CMK (cell line): ENCODE data around the gene FUT7.

Experiments
- DNase-seq: peaks from one replicate; pipeline ENCODE4 v3.0.0-alpha.2; 2010; ENCODE audit warnings: low read depth

Gene FUT7

DNA sequence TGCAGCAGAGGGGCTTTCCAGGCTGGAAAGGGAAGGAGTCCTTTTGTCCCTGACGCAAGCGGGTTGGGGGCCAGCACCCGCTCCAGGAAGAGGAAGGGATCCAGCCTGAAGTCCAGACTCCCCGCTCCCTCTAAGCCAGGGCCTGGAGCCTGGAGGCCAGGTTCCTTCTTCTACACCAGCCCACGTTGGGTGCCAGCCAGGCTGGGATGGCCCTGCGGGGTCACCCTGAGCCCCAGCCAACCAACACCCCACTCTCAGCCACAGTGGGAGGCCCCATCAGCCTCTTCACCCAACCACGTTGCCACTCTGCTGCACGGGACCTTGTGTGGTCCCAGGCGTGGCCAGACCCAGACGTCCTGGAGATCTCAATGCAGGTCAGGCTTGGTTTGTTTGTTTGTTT, 970 bp upstream of the FUT7 start:
- no peak for DNase-seq

- DNase-seq = no peak
These were observed 1.1 kb downstream of the FUT7 start for GRCh38 chr9:137030538-137031527.

DNA sequence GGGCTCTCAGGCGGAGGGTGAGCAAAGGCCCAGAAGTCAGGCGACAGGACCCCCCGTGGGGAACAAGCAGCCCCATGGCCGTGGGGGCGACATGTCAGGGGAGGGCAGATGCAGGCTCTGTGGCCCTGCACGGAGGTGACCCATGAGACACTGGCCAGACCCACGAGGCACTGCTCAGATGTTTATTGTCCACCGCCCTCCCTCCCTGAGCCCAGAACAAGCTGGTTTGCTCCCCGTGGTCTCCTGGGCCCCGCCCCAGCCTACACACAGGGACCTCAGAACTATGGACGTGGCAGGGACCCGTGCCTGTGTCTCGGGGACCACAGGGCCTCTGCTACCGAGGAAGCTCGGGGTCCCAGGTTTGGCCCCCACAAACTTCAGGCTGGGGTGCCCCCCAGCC, 1.9 kb downstream of the FUT7 start:
- no peak for DNase-seq

DNA sequence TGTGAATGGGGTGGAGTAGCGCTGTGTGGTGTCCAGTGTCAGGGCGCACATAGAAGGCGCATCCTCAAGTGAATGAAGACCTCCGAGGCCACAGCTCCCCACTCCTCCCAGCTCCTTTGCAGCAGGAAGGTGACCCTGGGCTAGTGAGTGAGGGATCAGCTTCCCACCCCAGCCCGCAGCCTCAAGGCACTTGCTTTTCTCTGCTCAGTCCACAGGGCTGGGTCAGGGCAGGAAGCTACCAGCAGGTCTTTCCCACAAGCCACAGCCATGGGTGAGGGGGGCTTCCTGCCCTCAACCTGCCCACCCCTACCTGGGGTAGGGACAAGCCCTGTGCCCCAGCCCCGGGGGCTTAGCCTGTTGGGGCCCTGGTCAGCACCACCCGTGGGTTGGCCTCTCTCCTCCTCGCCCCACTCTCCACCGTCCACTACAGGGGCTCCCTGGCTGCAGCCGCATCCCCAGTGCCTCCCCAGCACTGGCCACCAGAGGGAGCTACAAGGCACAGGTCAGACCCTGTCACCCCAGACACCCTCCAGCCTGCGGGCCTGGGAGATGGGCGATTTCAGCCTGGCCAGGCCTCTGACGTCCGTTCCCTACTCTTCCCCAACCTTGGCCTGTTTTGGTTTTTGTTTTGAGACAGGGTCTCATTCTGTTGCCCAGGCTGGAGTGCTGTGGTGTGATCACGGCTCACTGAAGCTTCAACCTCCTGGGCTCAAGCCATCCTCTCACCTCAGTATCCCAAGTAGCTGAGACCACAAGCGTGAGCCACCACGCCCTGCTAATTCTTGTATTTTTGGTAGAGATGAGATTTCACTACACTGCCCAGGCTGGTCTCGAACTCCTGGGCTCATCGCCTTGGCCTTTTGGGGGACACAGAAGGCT, 2.6 kb downstream of the FUT7 start:
- no peak for DNase-seq

GRCh38 chr9:137028263-137029057, 3.4 kb downstream of the FUT7 start:
- no peak for DNase-seq

DNA sequence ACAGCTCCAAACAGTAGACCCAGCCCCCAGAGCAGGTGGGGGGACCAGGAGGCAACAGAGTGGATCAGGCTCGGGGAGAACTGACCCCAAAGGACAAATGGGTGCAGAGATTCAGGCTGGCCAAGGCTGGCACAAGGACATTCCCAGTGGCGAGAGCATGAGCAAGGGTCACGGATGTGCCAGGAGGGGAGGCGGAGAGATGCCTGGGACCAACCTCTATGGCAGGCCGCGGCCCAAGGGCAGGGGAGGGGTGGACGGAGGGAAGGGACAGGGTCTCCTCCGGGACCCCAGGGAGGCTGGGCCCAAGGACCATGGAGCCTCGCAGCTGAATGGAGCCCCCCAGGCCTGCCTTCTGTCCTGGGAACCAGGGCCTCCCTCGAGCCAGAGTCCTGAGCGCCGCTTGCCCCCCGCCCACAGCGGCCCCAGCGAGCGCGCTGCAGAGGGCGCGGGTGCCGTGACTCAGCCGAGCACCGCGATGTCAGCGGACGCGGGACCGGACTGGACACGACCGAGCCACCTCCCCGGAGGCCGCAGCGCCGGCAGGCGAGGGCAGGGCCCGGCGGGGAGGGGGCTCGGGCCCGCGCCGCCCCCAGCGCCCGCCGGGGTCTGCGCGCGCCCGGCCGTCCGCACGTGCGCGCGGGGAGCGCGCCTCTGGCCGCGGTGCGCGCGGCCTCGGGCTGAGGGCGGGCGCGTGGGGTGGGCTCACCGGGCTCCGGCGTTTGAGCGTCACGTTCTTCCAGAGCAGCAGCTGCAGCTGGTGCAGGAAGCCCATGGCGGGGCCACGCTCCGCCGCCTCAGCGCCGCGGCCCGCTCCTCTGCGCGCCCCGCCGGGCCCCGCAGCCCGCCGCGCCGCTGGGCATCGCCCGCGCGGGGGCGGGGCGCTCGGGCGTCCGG, 4.3 kb downstream of the FUT7 start, which contains the start of gene ABCA2:
ABCA2 (minus strand) TSS at position 869 of the 894 bp plus-strand sequence; CDS start at position 772, 97 bp downstream.
- no peak for DNase-seq

DNA sequence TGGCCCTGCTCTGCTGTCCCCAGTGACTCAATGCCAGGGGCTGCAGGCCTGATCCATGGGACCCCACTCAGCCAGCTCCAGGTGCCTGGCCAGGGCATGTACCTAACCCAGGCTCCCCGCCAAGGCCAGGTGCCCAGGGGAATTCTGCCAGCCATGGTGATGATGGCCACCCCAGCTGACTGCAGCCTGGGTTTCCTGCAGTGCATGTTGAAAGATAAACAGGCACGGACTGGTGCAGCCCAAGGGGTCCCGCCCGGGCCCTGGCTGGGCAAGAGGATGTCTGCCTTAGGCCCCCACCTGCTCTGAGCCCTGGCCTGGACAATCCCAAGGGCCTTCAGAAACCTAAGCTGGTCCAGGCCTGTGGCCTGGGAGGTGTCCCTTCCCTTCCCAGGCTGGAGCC, 5.1 kb downstream of the FUT7 start:
- DNase-seq = no peak

DNA sequence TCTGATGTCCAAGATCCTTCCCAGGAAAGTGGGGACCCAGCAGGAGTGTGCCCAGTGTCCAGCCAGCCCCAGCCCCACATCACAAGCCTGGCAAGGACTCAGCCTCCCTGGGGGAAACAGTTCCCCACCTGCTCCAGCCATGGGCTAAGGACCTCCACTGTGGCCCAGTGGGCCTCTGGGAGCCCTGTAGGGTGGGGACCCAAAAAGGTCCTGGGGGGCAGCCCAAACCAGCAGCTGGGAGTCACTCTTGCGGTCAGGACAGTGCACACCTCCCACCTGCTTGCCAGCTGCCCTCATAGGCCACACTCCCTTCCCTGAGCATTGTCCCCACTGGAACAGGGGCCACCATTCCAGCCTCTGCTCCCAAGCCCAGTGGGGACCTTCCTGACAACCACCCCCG, 5.5 kb downstream of the FUT7 start:
- no peak for DNase-seq

DNA sequence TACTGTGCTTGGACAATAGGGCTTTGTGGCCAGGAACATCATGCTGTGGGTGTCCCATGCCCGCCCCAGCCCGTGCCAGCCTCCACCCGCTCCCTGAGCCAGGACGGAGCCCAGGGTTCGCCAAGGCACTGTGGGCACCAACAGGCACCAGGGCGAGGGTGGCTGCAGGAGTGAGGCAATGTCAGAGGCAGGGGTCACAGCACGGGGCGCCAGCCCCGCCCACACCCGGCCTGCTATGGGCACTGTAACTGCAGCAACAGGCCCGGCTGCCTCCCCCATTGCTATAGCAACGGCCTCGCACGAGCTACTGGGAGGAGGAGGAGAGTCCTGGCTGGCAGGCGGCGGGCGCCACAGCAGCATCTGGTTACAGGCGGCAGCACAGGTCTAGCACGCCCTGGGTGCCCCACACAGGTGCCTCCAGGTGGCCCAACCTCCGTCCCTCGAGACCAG, 6.3 kb downstream of the FUT7 start:
- no peak for DNase-seq

DNA sequence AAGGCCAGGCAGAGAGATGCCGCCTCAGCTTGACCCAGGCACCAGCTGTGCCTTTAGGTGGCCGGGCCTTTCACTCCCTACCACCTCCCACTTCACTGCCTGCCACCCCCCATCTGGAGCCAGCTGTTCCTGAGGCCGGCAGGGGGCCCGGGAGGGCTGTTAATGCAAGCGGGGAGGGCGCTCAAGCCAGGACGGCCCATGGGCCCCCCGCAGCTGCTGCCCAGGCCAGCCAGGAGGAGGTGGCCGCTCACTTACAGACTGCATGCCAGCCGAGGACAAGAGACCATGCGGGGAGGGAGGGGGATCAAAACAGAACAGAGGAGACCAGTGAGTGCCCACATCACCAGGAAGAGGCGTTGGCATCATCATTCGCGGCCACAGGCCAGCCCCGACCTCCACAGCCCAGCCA, 8.3 kb downstream of the FUT7 start:
- DNase-seq = no peak

- DNase-seq = no peak
These were observed 8.7 kb downstream of the FUT7 start for GRCh38 chr9:137023157-137023556.

- DNase-seq = no peak
These were observed 9.3 kb downstream of the FUT7 start for GRCh38 chr9:137022662-137023008.

DNA sequence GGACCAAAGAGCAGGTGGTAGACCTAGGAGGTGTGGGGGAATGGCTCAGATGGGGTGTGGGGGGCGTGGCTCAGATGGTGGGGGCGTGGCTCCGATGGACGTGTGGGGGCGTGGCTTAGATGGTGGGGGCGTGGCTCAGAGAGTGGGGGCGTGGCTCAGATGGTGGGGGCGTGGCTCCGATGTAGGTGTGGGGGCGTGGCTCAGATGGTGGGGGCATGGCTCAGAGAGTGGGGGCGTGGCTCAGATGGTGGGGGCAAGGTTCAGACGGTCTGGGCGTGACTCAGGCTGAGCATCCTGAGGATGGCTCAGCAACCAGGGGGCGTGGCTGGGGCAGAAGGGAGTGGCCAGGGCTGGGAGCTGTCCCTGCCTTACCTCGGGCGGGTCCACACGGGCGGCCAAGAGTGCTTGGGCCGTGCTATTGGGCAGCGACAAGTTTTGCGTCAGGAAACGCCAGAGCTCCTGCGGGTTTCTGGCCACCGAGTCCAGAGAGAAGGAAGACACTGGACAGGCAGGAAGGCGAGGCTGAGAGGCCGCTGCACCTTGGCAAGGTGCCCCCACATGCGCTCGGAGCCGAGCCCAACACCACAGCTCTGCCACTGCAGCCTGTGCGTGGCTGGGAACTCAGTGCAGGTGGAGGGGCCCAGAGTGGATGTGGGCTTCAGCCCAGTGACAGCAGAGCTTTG, 9.8 kb downstream of the FUT7 start:
- peak; percentile 80 for DNase-seq

GRCh38 chr9:137021568-137021978, 10.3 kb downstream of the FUT7 start:
- DNase-seq = no peak

DNA sequence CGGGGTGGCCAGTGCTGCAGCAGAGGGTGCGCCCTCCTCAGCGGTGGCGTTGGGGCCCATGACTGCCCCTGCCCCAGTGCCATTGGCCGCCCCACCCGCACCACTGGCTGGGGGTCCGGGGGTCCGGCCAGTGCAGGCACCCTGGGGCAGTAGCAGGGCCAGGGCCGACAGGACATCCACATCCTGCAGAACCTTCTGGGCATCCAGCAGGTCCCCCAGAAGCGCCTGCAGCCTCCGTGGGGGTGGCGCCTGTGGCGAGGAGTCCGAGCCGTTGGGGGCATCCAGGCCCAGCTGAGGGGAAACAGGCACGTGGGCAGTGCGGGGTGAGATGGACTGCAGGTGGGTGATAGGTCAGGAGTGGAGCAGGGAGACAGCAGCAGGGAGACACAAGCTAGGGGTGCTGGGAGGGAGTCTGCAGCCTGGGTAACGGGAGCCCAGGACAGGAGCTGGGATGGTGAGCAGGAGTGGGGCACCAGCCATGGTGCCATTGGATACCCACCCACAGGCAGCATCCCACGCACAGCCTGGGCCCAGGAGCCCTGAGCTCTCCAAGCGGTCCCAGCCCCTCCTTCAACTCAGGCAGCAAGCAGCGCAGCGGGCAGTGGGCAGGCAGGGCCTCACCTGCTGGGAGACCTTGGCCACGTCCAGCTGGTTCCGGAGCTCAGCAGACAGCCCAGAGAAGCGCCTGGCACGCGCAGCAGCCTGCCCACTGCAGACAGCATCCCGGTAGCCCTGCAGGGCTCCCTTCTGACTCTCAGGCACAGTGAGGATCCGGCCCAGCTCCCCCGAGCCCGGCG, 10.9 kb downstream of the FUT7 start:
- DNase-seq = no peak

- no peak for DNase-seq
These were observed 11.8 kb downstream of the FUT7 start for GRCh38 chr9:137019891-137020683.

DNA sequence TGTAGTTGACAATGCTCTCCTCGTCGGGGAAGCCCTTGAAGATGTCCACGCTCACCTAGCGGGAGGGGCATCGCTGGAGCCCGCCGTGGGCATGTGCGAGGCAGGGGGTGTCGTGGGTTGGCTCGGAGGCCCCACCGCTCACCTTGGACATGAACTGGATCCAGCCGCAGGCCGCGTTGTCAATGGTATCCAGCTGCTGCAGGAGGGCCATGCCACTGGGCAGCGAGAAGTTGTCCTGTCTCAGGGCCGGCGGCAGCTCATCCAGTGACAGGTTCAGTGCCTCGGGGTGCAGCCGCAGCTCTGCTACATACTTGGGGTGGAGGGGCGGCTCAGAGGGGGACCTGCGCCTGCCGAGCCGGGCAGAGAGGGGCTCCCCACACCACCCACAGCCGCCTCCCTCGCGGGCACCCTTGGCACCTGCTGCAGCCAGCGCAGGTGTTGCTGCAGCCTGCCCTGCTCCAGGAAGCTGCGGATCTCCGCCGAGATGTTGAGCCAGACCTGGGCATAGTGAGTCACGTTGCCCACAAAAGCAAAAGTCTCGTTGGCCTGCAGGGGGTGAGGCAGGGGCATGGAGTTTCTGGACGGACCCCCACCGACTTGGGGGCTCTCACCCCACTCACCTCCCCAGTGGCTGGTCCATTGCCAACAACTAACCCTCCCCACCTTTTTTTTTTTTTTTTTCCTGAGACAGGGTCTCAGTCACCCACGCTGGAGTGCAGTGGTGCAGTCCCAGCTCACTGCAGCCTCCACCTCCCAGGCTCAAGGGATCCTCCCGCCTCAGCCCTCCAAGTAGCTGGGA, 12.9 kb downstream of the FUT7 start:
- no peak for DNase-seq
